CD4-positive, alpha-beta memory T cell (primary cell): Measurements from ENCODE around the gene SUCO. TPM values are rescaled to one million over a fixed set of nuclear protein-coding genes. Genes with fewer than 3 reads are reported as not detected.

Experiments used
- CTCF ChIA-PET: fragments of 350-600 bp; sonication (Branson Sonifier 250); formaldehyde crosslinking; loops from one replicate; lab custom pipeline; 2021; ENCODE audit warnings: inconsistent platforms; ENCODE audit not compliant: partially characterized antibody; lab: Charles Lee
- POLR2A ChIA-PET: fragments of 350-600 bp; sonication (Branson Sonifier 250); formaldehyde crosslinking; loops from one replicate; lab custom pipeline; 2021; ENCODE audit not compliant: partially characterized antibody; lab: Charles Lee
- DNase-seq, 5 donors: peaks; one replicate each; pipeline versions ENCODE4 v3.0.0 to v3.0.0-alpha.2; 2020 to 2022; ENCODE audit warnings: mixed read lengths in 1 of 5
- H3K27ac ChIP-seq: one replicate; pipeline ENCODE4 v1.7.0; 2013; ENCODE audit warnings: low read depth, low read length
- H3K27me3 ChIP-seq: 2 replicates; pipeline ENCODE4 v1.7.0; 2013; ENCODE audit warnings: mild to moderate bottlenecking, low read length, moderate library complexity; ENCODE audit not compliant: insufficient read depth
- H3K36me3 ChIP-seq: 2 replicates; pipeline ENCODE4 v1.7.0; 2013; ENCODE audit warnings: mild to moderate bottlenecking, low read length, moderate library complexity; ENCODE audit not compliant: insufficient read depth
- H3K4me1 ChIP-seq: 2 replicates; pipeline ENCODE4 v1.7.0; 2013; ENCODE audit warnings: mild to moderate bottlenecking, low read length, moderate library complexity; ENCODE audit not compliant: insufficient read depth
- H3K4me3 ChIP-seq, 2 donors: one replicate each; pipeline ENCODE4 v1.7.0; 2013; ENCODE audit warnings: low read length in 2 of 2, mild to moderate bottlenecking in 1 of 2
- H3K9me3 ChIP-seq, 2 donors: one replicate each; pipeline ENCODE4 v1.7.0; 2013; ENCODE audit warnings: low read length in 2 of 2, control low read depth in 1 of 2; ENCODE audit not compliant: control insufficient read depth in 1 of 2
- H3K27ac Mint-ChIP-seq, 7 donors: one replicate each; pipeline ENCODE4 v1.8.0; 2020 to 2021; ENCODE audit warnings: mixed read lengths in 7 of 7, mild to moderate bottlenecking in 6 of 7, inconsistent platforms in 3 of 7, moderate library complexity in 3 of 7
- H3K27me3 Mint-ChIP-seq, 2 donors: one replicate each; pipeline ENCODE4 v1.8.0; 2020 to 2021; ENCODE audit warnings: mixed read lengths in 2 of 2
- H3K36me3 Mint-ChIP-seq, 2 donors: one replicate each; pipeline ENCODE4 v1.8.0; 2020 to 2021; ENCODE audit warnings: mixed read lengths in 2 of 2, inconsistent platforms in 1 of 2, mild to moderate bottlenecking in 1 of 2
- H3K4me1 Mint-ChIP-seq, 4 donors: one replicate each; pipeline ENCODE4 v1.8.0; 2020 to 2021; ENCODE audit warnings: mixed read lengths in 4 of 4, mild to moderate bottlenecking in 1 of 4
- H3K4me3 Mint-ChIP-seq, 8 donors: one replicate each; pipeline ENCODE4 v1.8.0; 2020 to 2021; ENCODE audit warnings: mixed read lengths in 8 of 8, mild to moderate bottlenecking in 7 of 8, moderate library complexity in 6 of 8, inconsistent platforms in 3 of 8
- H3K9me3 Mint-ChIP-seq, 8 donors: one replicate each; pipeline ENCODE4 v1.8.0; 2020 to 2021; ENCODE audit warnings: mixed read lengths in 8 of 8, mild to moderate bottlenecking in 5 of 8, inconsistent platforms in 3 of 8, moderate library complexity in 1 of 8
- intact Hi-C: fragments of 100-400 bp; cut with micrococcal nuclease; formaldehyde crosslinking; loops from one replicate; pipeline ENCODE4 v1.15.1; 2023
- polyA plus RNA-seq, 2 donors: library from polyadenylated mRNA; unstranded; fragments of 300-500 nt; fragmentation: Illumina TruSeq; gene quantifications; one replicate each; pipeline ENCODE4 v1.2.3, GENCODE V29; 2021
- total RNA-seq, 2 experiments: library from RNA; stranded (reverse); gene quantifications; one replicate each; pipeline ENCODE4 v1.2.3, GENCODE V29; 2021

Gene SUCO
- total and polyA plus RNA-seq, 4 experiments from 2014 or later, result 12.2 to 74.4 (median 44.1) TPM

GRCh38 chr1:172578586-172578985 is 45.6 kb downstream of the SUCO start:
- H3K4me1 ChIP-seq, result no peaks in the 10 kb centered on the region
- no peak for DNase-seq
- H3K36me3 Mint-ChIP-seq, result peaks cover 41 to 62% of the 10 kb centered on the region in 2 donors

GRCh38 chr1:172581273-172581672 is 48.3 kb downstream of the SUCO start:
- peaks cover 32 to 56% of the 10 kb centered on the region in 2 donors for H3K36me3 Mint-ChIP-seq
- no peaks in the 10 kb centered on the region for H3K4me1 ChIP-seq
- no peak overlapping the region for H3K27ac ChIP-seq
- peak overlapping the region in 5 of 7 donors; percentile 5 to 43 (median 19) for H3K27ac Mint-ChIP-seq
- peaks cover 4 to 9% (median 6%) of the 10 kb centered on the region in 4 donors for H3K4me1 Mint-ChIP-seq
- DNase-seq, result no peak
- intact Hi-C loops, result no loop called here
- H3K27me3 ChIP-seq, result no peaks in the 10 kb centered on the region
- H3K9me3 ChIP-seq, result no peaks in the 10 kb centered on the region
- ChIA-PET CTCF (interaction anchor here (1.3 to 2.8 kb wide), 2 partner anchors 11 to 139 kb away, joined by 3 to 15 read pairs; no protein-coding TSS in a partner anchor), POLR2A (interaction anchor here (1.6 kb wide), 1 partner anchor 9 kb away, joined by 3 read pairs; no protein-coding TSS in a partner anchor)
- no peak overlapping the region for H3K4me3 Mint-ChIP-seq
- no peaks in the 10 kb centered on the region for H3K9me3 Mint-ChIP-seq
- H3K4me3 ChIP-seq, result no peak overlapping the region
- H3K36me3 ChIP-seq, result peaks cover 6% of the 10 kb centered on the region
- H3K27me3 Mint-ChIP-seq, result no peaks in the 10 kb centered on the region

More at GRCh38 chr1:172578586-172578985, 45.6 kb downstream of the SUCO start:
- H3K27me3 Mint-ChIP-seq, result no peaks in the 10 kb centered on the region
- peaks cover 4 to 9% (median 6%) of the 10 kb centered on the region in 4 donors for H3K4me1 Mint-ChIP-seq
- Histone ChIP-seq H3K4me3 (no peak overlapping the region), H3K27me3 (no peaks in the 10 kb centered on the region), H3K27ac (no peak overlapping the region), H3K36me3 (peaks cover 11% of the 10 kb centered on the region), H3K9me3 (no peaks in the 10 kb centered on the region)
- H3K9me3 Mint-ChIP-seq, result no peaks in the 10 kb centered on the region
- no peak overlapping the region for H3K27ac Mint-ChIP-seq
- H3K4me3 Mint-ChIP-seq, result no peak overlapping the region
- POLR2A ChIA-PET, result no interaction called here
- CTCF ChIA-PET, result interaction anchor here (0.8 to 2.3 kb wide), 2 partner anchors 141 to 149 kb away, joined by 3 to 6 read pairs; no protein-coding TSS in a partner anchor
- intact Hi-C loops, result no loop called here

GRCh38 chr1:172581779-172582178 is 48.8 kb downstream of the SUCO start:
- no peaks in the 10 kb centered on the region for H3K9me3 Mint-ChIP-seq
- peaks cover 32 to 59% of the 10 kb centered on the region in 2 donors for H3K36me3 Mint-ChIP-seq
- H3K4me3 Mint-ChIP-seq, result no peak overlapping the region
- POLR2A ChIA-PET, result interaction anchor here (1.6 kb wide), 1 partner anchor 9 kb away, joined by 3 read pairs; no protein-coding TSS in a partner anchor
- H3K27me3 ChIP-seq, result no peaks in the 10 kb centered on the region
- no peak overlapping the region for H3K4me3 ChIP-seq
- H3K27ac ChIP-seq, result no peak overlapping the region
- intact Hi-C loops, result no loop called here
- H3K27me3 Mint-ChIP-seq, result no peaks in the 10 kb centered on the region
- H3K36me3 ChIP-seq, result peaks cover 8% of the 10 kb centered on the region
- peaks cover 4 to 9% (median 6%) of the 10 kb centered on the region in 4 donors for H3K4me1 Mint-ChIP-seq
- H3K4me1 ChIP-seq, result no peaks in the 10 kb centered on the region
- H3K9me3 ChIP-seq, result no peaks in the 10 kb centered on the region
- peak overlapping the region in 2 of 7 donors; percentile 5 to 19 for H3K27ac Mint-ChIP-seq
- CTCF ChIA-PET, result interaction anchor here (1.3 to 2.8 kb wide), 2 partner anchors 12 to 139 kb away, joined by 3 to 15 read pairs; no protein-coding TSS in a partner anchor
- no peak for DNase-seq

- Mint-ChIP-seq H3K36me3 (peaks cover 30 to 61% of the 10 kb centered on the region in 2 donors), H3K9me3 (no peaks in the 10 kb centered on the region), H3K27me3 (no peaks in the 10 kb centered on the region), H3K27ac (peak overlapping the region in 2 of 7 donors; percentile 43 to 86), H3K4me1 (peaks cover 4 to 10% (median 7%) of the 10 kb centered on the region in 4 donors), H3K4me3 (no peak overlapping the region)
- CTCF ChIA-PET, result interaction anchor here (1.3 to 2.8 kb wide), 2 partner anchors 135 to 137 kb away, joined by 5 to 15 read pairs; no protein-coding TSS in a partner anchor
- Histone ChIP-seq H3K36me3 (peaks cover 13% of the 10 kb centered on the region), H3K9me3 (no peaks in the 10 kb centered on the region), H3K4me1 (no peaks in the 10 kb centered on the region), H3K27ac (no peak overlapping the region), H3K27me3 (no peaks in the 10 kb centered on the region), H3K4me3 (no peak overlapping the region)
- intact Hi-C loops, result loop anchor here (1.0 kb wide), 2 partner anchors 136 to 145 kb away; no protein-coding TSS in a partner anchor
- peak in 1 of 5 donors; percentile 7 for DNase-seq
- POLR2A ChIA-PET, result no interaction called here
These were observed 49.9 kb downstream of the SUCO start for GRCh38 chr1:172582889-172583288.

GRCh38 chr1:172585348-172585747 is 52.4 kb downstream of the SUCO start:
- Histone ChIP-seq H3K36me3 (peaks cover 23% of the 10 kb centered on the region), H3K27me3 (no peaks in the 10 kb centered on the region), H3K4me1 (peaks cover 5% of the 10 kb centered on the region), H3K27ac (no peak overlapping the region), H3K9me3 (no peaks in the 10 kb centered on the region), H3K4me3 (no peak overlapping the region)
- H3K36me3 Mint-ChIP-seq, result peaks cover 33 to 63% of the 10 kb centered on the region in 2 donors
- H3K4me3 Mint-ChIP-seq, result no peak overlapping the region
- peak overlapping the region in 1 of 7 donors; percentile 35 for H3K27ac Mint-ChIP-seq
- H3K27me3 Mint-ChIP-seq, result no peaks in the 10 kb centered on the region
- ChIA-PET CTCF (interaction anchor here (1.1 to 2.6 kb wide), 2 partner anchors 135 to 143 kb away, joined by 4 to 11 read pairs; no protein-coding TSS in a partner anchor), POLR2A (no interaction called here)
- intact Hi-C loops, result no loop called here
- no peaks in the 10 kb centered on the region for H3K9me3 Mint-ChIP-seq
- H3K4me1 Mint-ChIP-seq, result peaks cover 7 to 28% (median 15%) of the 10 kb centered on the region in 4 donors
- DNase-seq, result no peak

- no peak for DNase-seq
- intact Hi-C loops, result no loop called here
- Mint-ChIP-seq H3K27ac (peak overlapping the region in 1 of 7 donors; percentile 2), H3K27me3 (no peaks in the 10 kb centered on the region), H3K4me3 (no peak overlapping the region), H3K4me1 (peaks cover 7 to 28% (median 15%) of the 10 kb centered on the region in 4 donors), H3K36me3 (peaks cover 37 to 64% of the 10 kb centered on the region in 2 donors), H3K9me3 (no peaks in the 10 kb centered on the region)
- ChIA-PET CTCF (interaction anchor here (0.8 to 2.6 kb wide), 3 partner anchors 134 to 160 kb away, joined by 3 to 11 read pairs (median 4); no protein-coding TSS in a partner anchor), POLR2A (no interaction called here)
- Histone ChIP-seq H3K36me3 (peaks cover 23% of the 10 kb centered on the region), H3K27me3 (no peaks in the 10 kb centered on the region), H3K9me3 (no peaks in the 10 kb centered on the region), H3K4me1 (peaks cover 5% of the 10 kb centered on the region), H3K27ac (no peak overlapping the region), H3K4me3 (no peak overlapping the region)
These were observed 52.9 kb downstream of the SUCO start for GRCh38 chr1:172585861-172586260.
